ENCODE results near the gene ADGRV1.

Gene ADGRV1

DNA sequence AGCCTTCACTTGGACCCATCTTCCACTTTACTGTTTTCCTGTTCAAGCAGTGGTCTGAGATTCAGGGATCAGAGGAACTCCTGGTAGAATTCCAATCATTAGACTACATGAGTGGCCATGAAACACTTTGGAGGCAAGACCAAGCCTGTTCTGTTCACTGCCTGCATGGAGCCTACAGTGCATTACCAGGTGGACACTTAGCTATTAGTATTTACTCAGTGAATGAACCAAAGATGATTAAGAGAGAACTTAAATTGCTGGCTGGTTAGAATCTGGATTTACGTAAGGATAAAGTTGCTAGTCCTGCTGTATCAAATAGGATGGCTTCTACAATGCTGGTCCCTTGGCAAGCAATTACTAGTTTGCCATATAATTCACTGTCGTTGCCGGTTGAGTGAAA is 579.0 kb downstream of the ADGRV1 start:
- TF ChIP-seq JUND (IDR thresholded peaks at IDR 0.05; ENCODE audit: low read depth) = no peak
- in situ Hi-C loops (cut with HindIII; ENCODE audit: low pct_unique_long_range_greater_than_20kb, low sequenced_read_pairs) = no loop called here
- DNase-seq (ENCODE audit: low read depth in 1 of 2, low spot score in 1 of 2) = no peak

DNA sequence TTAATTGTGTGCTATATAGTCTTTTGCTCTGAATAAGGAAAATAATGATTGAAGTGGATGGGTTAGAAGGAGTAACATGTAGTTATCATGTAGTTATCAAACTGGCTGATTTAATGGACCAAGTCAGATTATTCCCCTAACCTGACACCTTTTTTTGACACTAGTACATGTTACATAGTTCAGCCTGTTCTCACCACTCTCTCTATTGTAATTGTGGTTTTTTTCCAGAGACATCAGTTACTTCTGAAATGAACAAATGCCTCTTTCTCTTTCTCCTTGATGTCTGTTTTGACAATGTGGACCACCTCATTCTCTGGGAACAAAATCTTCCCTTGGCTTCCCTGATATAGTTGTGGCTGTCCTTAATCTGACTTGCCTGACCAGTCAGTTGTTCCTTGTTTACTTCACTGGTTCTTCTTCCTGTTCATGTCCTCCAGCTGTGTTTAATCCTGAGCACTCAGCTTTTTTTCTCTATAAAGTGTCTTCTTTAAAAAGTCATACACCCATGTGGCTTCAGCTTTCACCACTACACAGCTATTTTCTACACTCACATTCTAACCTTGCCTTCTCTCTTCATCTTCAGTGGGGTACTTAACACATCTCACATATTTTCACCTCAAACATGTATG is 581.1 kb downstream of the ADGRV1 start:
- DNase-seq (ENCODE audit: low read depth in 1 of 2, low spot score in 1 of 2) = no peak
- TF ChIP-seq JUND (IDR thresholded peaks at IDR 0.05; ENCODE audit: low read depth) = no peak
- in situ Hi-C loops (cut with HindIII; ENCODE audit: low pct_unique_long_range_greater_than_20kb, low sequenced_read_pairs) = no loop called here

DNA sequence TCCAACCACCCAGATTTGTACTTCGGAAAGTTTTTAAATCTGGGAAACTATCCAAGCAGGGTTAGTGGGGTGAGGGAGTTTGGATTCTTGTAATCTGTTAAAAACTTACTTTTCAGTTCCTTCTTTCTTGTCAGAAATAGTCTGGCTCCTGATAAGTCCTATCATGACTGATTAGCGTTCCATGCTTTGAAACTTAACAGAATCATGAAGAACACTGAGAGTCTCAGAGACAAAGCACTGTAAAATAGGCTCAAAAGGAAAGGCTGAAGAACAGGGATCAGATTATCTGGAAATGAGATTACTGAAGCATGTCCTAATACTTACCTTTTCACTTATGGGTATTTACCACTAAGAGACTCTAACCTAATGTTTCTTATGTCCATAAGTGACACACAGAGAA is 582.1 kb downstream of the ADGRV1 start:
- TF ChIP-seq JUND (IDR thresholded peaks at IDR 0.05; ENCODE audit: low read depth) = no peak
- in situ Hi-C loops (cut with HindIII; ENCODE audit: low pct_unique_long_range_greater_than_20kb, low sequenced_read_pairs) = no loop called here
- no peak for DNase-seq (ENCODE audit: low read depth in 1 of 2, low spot score in 1 of 2)

DNA sequence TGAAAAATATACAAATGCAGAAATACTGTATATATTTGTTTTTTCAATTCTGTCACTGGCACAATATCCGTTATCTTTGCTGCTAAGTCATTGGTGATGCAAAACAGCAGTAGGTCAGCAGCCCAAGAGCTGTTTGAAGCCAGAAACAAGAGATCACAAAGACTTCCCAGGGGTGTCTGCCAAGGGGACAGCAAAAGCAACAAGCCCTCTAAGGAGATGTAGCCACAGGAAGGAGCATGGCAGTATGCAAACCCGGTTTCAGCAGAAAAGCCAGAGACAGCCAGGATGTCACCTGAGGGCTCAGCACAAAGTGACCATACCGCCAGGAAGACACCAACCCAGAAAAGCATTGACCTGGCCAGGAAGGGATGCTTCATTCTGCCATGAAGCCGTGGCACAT is 583.0 kb downstream of the ADGRV1 start:
- in situ Hi-C loops (cut with HindIII; ENCODE audit: low pct_unique_long_range_greater_than_20kb, low sequenced_read_pairs) = no loop called here
- no peak for DNase-seq (ENCODE audit: low read depth in 1 of 2, low spot score in 1 of 2)
- TF ChIP-seq JUND (IDR thresholded peaks at IDR 0.05; ENCODE audit: low read depth) = no peak

DNA sequence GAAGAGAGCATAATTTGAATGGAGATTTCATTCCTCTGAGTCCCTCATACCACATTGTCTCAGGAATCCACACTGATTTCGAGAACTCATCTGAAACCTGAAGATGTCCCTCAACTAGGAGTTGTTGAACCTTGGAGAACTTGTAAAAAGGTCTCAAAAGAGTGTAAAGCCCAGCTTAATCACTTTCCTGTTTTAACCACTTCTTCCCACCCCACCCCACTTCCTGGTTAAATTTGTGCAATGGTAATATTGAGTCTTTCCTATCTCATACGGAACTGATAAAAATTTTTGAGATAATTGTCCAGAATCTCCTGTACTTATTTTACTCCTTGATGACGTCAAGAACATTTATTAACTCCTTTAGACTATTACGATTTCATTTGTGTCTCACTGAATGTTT is 583.8 kb downstream of the ADGRV1 start:
- in situ Hi-C loops (cut with HindIII; ENCODE audit: low pct_unique_long_range_greater_than_20kb, low sequenced_read_pairs) = no loop called here

DNA sequence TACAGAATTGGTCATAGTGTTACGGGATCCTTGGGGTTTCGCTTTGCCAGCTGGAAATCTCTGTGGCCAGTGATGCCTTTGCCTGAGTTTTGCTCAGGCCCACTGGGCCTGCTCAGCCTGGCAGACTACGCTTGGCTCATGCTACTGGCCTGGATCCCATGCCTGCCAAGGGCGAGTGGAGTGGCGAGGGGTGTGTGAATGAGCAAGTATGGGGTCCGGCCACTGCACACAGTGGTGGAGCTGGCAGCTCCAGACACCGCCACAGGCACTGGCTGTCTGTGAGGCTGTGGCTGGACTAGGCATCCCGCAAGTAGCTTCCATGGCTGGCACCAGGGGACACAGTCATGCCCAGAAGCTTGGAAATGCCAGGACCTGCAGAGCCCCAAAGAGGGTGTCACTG is 584.2 kb downstream of the ADGRV1 start:
- no peak for TF ChIP-seq JUND (IDR thresholded peaks at IDR 0.05; ENCODE audit: low read depth)
- no peak for DNase-seq (ENCODE audit: low read depth in 1 of 2, low spot score in 1 of 2)
- in situ Hi-C loops (cut with HindIII; ENCODE audit: low pct_unique_long_range_greater_than_20kb, low sequenced_read_pairs) = no loop called here

More for the DNA sequence above, 583.8 kb downstream of the ADGRV1 start:
- TF ChIP-seq JUND (IDR thresholded peaks at IDR 0.05; ENCODE audit: low read depth) = no peak
- no peak for DNase-seq (ENCODE audit: low read depth in 1 of 2, low spot score in 1 of 2)

DNA sequence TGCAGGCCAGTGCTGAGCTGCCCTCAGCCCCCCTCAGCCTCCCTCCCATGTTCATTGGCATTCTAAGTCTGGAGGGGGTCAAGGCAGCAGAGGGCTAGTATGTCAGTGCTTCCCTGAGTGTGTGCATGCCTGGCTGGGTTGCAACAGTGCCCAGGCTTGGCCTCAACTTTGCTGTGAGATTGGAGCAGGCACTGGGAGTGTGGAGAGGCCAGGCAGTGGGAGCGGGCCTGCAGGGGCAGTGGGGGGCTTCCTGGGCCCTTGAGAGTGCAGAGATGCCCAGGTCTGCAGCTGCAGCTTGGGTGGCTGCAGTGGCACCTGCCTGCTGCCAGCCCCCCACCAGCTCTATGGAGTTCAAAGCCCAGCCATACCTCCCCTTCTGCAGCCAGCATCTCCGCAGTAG is 585.2 kb downstream of the ADGRV1 start:
- no peak for DNase-seq (ENCODE audit: low read depth in 1 of 2, low spot score in 1 of 2)
- TF ChIP-seq JUND (IDR thresholded peaks at IDR 0.05; ENCODE audit: low read depth) = no peak
- in situ Hi-C loops (cut with HindIII; ENCODE audit: low pct_unique_long_range_greater_than_20kb, low sequenced_read_pairs) = no loop called here

DNA sequence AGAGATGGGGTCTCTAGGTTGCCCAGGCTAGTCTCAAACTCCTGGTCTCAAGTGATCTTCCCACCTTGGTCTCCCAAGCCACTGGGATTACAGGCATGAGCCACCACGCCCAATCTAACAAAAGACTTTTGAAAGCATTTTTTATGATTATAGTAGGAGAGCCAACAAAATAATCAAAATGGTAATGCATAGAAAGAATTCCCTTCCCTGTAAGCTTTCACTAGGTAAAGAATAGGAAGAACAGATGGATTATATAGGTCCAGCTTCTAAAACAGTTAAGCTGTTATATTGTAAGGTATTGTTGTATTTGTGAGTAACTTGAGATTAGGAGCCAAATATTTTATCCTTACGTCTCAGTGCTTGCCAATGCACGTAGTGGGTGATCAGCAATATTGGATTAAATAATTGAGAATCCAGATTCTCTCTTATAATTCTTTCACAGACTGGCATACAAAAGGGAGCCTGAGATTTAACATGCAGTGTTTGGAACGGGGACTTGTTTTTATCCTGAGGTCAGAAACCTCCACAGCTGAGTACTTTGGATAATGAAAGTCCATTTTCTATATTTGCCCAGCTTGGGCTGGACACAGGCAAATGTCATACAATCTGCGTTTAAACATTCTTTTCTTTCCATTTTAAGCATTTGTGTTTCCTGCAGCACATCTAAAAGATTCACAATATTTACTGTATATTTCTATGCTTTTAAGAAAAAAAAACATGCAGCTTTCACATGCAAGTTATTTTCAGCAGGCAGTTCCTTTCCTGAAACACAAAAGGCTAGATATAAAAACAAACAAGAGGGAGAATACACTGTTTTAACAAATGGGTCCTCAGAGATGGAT is 586.1 kb downstream of the ADGRV1 start:
- TF ChIP-seq JUND (IDR thresholded peaks at IDR 0.05; ENCODE audit: low read depth) = no peak
- in situ Hi-C loops (cut with HindIII; ENCODE audit: low pct_unique_long_range_greater_than_20kb, low sequenced_read_pairs) = no loop called here
- DNase-seq (ENCODE audit: low read depth in 1 of 2, low spot score in 1 of 2) = no peak

DNA sequence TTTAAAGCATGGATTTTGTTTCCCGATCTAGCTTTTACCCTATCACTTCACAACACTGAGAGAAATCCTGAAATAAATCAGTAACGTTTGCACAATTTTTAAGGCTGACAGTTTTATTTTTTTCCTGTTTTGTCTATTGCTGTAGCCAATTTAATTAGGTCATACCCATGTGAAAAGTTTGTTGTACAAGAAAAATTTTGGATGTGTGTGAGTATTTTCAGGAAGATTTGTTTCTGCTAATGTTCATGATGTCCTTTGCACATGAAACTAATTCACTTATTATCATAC is 586.7 kb downstream of the ADGRV1 start:
- TF ChIP-seq JUND (IDR thresholded peaks at IDR 0.05; ENCODE audit: low read depth) = no peak
- DNase-seq (ENCODE audit: low read depth in 1 of 2, low spot score in 1 of 2) = no peak
- in situ Hi-C loops (cut with HindIII; ENCODE audit: low pct_unique_long_range_greater_than_20kb, low sequenced_read_pairs) = no loop called here

DNA sequence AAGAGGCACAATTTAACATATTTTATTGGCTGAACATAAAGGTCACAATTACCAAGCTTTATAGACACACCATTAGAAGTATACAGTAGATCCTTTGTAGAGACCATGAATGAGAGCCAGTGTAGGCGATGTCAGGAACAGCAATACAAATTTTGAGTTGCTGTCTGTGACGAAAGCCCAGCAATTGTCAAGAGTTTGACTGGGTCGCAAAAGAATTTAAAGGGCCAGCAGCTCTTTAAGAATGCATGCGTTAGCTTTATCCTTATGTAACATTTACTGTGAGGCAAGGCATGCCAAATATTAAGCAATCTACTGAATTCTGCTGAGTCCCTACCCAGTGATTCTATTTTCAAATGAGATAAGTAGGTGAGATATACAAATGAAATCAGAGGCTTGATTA is 587.6 kb downstream of the ADGRV1 start:
- no peak for DNase-seq (ENCODE audit: low read depth in 1 of 2, low spot score in 1 of 2)
- in situ Hi-C loops (cut with HindIII; ENCODE audit: low pct_unique_long_range_greater_than_20kb, low sequenced_read_pairs) = no loop called here

DNA sequence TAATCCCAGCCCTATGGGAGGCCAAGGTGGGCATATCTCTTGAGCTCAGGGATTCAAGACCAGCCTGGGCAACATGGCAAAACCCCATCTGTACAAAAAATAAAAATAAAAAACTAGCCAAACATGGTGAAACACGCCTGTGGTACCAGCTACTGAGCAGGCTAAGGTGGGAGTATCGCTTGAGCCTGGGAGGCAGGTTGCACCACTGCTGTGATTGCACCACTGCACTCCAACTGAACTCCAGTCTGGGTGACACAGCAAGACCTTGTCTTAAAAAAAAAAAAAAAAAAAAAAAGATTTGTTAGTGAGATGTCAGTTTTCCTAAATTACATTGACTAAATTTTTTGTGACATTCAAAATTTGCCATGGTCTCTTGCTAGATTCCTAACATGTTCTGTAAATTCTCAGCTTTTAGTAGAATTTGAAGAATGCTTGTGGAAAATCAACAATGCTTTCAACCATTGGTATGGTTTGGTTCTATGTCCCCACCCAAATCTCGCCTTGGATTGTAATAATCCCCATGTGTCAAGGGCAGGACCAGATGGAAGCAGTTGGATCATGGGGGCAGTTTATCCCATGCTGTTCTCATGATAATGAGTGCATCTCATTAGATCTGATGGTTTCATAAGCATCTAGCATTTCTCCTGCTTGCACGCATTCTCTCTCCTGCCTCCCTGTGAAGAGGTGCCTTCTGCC is 588.5 kb downstream of the ADGRV1 start:
- in situ Hi-C loops (cut with HindIII; ENCODE audit: low pct_unique_long_range_greater_than_20kb, low sequenced_read_pairs) = no loop called here
- TF ChIP-seq JUND (IDR thresholded peaks at IDR 0.05; ENCODE audit: low read depth) = no peak
- no peak for DNase-seq (ENCODE audit: low read depth in 1 of 2, low spot score in 1 of 2)

More for the DNA sequence above, 587.6 kb downstream of the ADGRV1 start:
- TF ChIP-seq JUND (IDR thresholded peaks at IDR 0.05; ENCODE audit: low read depth) = no peak

DNA sequence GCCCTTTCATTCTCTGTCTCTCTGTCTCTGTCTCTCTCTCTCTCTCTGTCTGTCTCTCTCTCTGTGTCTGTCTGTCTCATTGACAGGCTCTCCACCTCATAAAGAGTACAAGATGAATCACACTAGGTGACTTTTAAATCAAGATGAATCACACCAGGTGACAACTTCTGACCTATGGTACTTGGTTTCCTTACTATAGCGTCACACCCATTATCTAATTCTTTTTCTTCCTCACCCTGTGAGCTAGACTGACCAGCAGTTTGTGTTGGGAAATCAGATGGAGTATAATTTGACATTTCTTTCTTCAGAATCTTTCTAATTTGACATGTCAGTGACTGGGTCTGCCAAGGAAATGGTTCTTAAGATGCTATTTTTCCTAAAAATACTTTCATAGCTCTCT is 591.6 kb downstream of the ADGRV1 start:
- in situ Hi-C loops (cut with HindIII; ENCODE audit: low pct_unique_long_range_greater_than_20kb, low sequenced_read_pairs) = no loop called here
- no peak for TF ChIP-seq JUND (IDR thresholded peaks at IDR 0.05; ENCODE audit: low read depth)
- DNase-seq (ENCODE audit: low read depth in 1 of 2, low spot score in 1 of 2) = no peak

DNA sequence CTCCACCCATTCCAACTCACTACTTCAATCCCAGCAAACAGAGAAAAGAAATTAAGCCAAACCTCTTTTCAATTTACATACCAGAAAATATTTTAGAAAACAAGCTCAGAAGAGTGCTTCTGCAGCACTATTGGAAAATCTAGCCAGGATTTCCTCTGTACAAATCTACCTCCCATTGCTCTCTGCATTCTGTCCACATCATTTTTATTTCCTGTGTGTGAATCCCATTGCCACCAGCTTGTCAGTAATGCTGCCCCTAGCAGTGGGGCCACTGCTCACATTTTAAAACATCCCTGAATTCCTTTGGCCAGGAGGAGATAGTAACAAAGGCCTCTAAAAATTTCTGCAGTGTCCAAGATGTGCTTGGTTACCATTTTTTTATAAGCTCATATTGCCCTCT is 592.0 kb downstream of the ADGRV1 start:
- TF ChIP-seq JUND (IDR thresholded peaks at IDR 0.05; ENCODE audit: low read depth) = no peak
- DNase-seq (ENCODE audit: low read depth in 1 of 2, low spot score in 1 of 2) = no peak
- in situ Hi-C loops (cut with HindIII; ENCODE audit: low pct_unique_long_range_greater_than_20kb, low sequenced_read_pairs) = no loop called here
